Astrocyte of the cerebellum (primary cell): ENCODE measurements around the gene PLPPR3.
"Not testable (repeated sequence)": the region's sequence is repeated elsewhere in the genome, so short reads cannot be mapped to it uniquely, and the experiment has no call there.

Experiments
- DNase-seq: peaks from one replicate; pipeline ENCODE4 v3.0.0-alpha.2; 2011; ENCODE audit warnings: low read depth
- H3K4me3 ChIP-seq: 2 replicates; pipeline ENCODE4 v1.5.1; 2011; ENCODE audit warnings: mild to moderate bottlenecking, low read depth, low read length, moderate library complexity
- CTCF ChIP-seq: IDR thresholded peaks from 2 replicates; pipeline ENCODE4 v1.5.1; 2012; ENCODE audit warnings: low read length, low read depth, moderate library complexity, mild to moderate bottlenecking; ENCODE audit errors: missing control alignments
- in situ Hi-C: cut with HindIII; loops from 2 replicates; pipeline ENCODE4 v1.10.0; 2017; ENCODE audit warnings: low sequenced_read_pairs

Gene PLPPR3

DNA sequence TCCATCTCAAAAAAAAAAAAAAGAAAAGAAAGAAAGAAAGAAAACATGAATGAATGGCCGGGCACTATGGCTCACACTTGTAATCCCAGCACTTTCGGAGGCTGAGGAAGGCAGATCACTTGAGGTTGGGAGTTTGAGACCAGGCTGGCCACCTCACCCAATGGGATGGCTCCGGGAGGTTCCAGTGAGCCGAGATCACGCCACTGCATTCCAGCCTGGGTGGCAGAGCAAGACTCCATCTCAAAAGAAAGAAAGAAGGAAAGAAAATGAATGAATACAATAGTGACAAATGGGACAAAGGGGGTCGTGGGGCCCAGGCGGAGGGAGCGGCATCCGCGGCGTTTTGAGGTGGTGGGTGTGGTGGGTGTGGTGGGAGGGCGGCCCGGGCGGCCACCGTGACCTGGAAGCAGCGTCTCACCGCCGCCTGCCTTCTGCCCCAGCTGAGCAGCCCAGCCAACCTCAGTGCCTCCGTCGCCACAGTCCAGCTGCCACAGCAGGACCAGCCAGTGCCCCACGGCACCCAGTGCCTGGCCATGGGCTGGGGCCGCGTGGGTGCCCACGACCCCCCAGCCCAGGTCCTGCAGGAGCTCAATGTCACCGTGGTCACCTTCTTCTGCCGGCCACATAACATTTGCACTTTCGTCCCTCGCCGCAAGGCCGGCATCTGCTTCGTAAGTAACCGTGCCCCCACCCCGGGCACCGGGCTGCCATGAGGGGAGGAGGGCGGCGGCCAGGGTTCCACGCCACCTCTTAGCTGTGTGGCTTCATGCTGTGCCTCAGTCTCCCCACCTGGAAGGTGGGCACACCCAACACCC is 24.2 kb upstream of the PLPPR3 start:
- TF ChIP-seq CTCF = no peak
- no peak for DNase-seq
- no peak overlapping the region for H3K4me3 ChIP-seq
- in situ Hi-C loops = no loop called here

- in situ Hi-C loops = no loop called here
- DNase-seq = no peak
- H3K4me3 ChIP-seq = no peak overlapping the region
- no peak for TF ChIP-seq CTCF
Measured at GRCh38 chr19:844546-844971, 22.8 kb upstream of the PLPPR3 start.

DNA sequence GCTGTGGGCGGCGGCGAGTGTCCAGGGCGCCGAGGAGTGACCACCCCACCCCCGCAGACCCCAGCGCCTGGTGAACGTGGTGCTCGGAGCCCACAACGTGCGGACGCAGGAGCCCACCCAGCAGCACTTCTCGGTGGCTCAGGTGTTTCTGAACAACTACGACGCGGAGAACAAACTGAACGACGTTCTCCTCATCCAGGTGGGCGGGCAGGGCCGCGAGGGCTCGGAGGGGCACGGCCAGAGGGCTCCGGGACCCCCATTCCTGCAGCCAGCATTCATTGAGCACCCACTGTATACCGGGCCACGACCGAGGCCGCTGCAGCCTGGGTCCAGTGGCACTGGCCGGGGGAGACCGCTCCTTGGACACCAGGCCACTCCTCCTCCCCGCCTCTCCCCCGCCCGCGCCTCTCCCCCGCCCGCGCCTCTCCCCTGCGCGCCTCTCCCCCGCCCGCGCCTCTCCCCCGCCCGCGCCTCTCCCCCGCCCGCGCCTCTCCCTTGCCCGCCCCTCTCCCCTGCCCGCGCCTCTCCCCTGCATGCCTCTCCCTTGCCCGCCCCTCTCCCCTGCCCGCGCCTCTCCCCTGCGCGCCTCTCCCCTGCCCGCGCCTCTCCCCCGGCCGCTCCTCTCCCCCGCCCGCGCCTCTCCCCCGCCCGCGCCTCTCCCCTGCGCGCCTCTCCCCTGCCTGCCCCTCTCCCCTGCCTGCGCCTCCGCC is 22.2 kb upstream of the PLPPR3 start:
- in situ Hi-C loops = no loop called here
- no peak overlapping the region for H3K4me3 ChIP-seq
- DNase-seq = no peak
- no peak for TF ChIP-seq CTCF

- H3K4me3 ChIP-seq = no peak overlapping the region
- in situ Hi-C loops = no loop called here
- no peak for TF ChIP-seq CTCF
- no peak for DNase-seq
Measured at GRCh38 chr19:843180-843835, 21.6 kb upstream of the PLPPR3 start.

DNA sequence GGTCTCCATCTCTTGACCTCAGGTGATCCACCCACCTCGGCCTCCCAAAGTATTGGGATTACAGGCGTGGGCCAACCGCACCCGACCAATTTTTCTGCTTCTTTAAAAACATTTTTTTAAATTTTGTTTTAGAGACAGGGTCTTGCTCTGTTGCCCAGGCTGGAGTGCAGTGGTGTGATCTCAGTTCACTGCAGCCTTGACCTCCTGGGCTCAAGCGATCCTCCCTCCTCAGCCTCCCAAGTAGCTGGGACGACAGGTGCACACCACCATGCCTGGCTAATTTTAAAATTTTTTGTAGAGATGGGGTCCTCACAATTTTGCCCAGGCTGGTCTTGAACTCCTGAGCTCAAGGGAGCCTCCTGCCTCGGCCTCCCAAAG is 21.0 kb upstream of the PLPPR3 start:
- in situ Hi-C loops, DNase-seq, H3K4me3 ChIP-seq: not testable (repeated sequence)

- no peak for TF ChIP-seq CTCF
- in situ Hi-C loops = no loop called here
- DNase-seq = no peak
- H3K4me3 ChIP-seq = no peak within 1 kb of the TSS
Measured at GRCh38 chr19:840519-841206, 18.9 kb upstream of the PLPPR3 start, which contains the start of gene PRTN3. Gene PRTN3 (plus strand): TSS chr19:840999. CDS start chr19:841009, 10 bp downstream.
